ENCODE measurements around the gene DDX54.

The DDX54 gene

GRCh38 chr12:113128802-113129663 is 56.2 kb downstream of the DDX54 start:
- H3K4me2 ChIP-seq (ENCODE audit: low read length) = peak overlapping the region; percentile 55
- H4K20me1 ChIP-seq (ENCODE audit: insufficient read depth, low read length) = no peaks in the 10 kb centered on the region
- H3K27ac ChIP-seq (ENCODE audit: low read depth, low read length, poor library complexity, severe bottlenecking) = peak overlapping the region; percentile 78
- H3K27me3 ChIP-seq (ENCODE audit: insufficient read depth, low read length) = no peaks in the 10 kb centered on the region
- no peaks in the 10 kb centered on the region for H3K9me2 ChIP-seq (ENCODE audit: low read depth, low read length)
- no peak overlapping the region for H2AFZ ChIP-seq (ENCODE audit: low read length)
- H3K36me3 ChIP-seq (ENCODE audit: insufficient read depth, low read length) = peaks cover 70% of the 10 kb centered on the region
- 0 out of 2 replicates have a peak, but pooled peaks cover 3% of the 10 kb centered on the region for H3K9me3 ChIP-seq (ENCODE audit: low read length)
- TF ChIP-seq, protein P1, sequence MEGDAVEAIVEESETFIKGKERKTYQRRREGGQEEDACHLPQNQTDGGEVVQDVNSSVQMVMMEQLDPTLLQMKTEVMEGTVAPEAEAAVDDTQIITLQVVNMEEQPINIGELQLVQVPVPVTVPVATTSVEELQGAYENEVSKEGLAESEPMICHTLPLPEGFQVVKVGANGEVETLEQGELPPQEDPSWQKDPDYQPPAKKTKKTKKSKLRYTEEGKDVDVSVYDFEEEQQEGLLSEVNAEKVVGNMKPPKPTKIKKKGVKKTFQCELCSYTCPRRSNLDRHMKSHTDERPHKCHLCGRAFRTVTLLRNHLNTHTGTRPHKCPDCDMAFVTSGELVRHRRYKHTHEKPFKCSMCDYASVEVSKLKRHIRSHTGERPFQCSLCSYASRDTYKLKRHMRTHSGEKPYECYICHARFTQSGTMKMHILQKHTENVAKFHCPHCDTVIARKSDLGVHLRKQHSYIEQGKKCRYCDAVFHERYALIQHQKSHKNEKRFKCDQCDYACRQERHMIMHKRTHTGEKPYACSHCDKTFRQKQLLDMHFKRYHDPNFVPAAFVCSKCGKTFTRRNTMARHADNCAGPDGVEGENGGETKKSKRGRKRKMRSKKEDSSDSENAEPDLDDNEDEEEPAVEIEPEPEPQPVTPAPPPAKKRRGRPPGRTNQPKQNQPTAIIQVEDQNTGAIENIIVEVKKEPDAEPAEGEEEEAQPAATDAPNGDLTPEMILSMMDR (IDR thresholded peaks at IDR 0.05; ENCODE audit: low read length) = no peak
- no peak for TF ChIP-seq EZH2 (IDR thresholded peaks at IDR 0.05; ENCODE audit: borderline replicate concordance, low read length)
- no peaks in the 10 kb centered on the region for H3F3A ChIP-seq (ENCODE audit: insufficient read depth, low read length)
- peak overlapping the region; percentile 11 for H3K4me3 ChIP-seq (ENCODE audit: low read depth, low read length, poor library complexity, severe bottlenecking)
- H3K9ac ChIP-seq (ENCODE audit: low read length) = no peak overlapping the region; the same call in 1 of the 2 replicates
- peaks cover 30% of the 10 kb centered on the region for H3K79me2 ChIP-seq (ENCODE audit: insufficient read depth, low read length)
- peaks cover 62% of the 10 kb centered on the region for H3K4me1 ChIP-seq (ENCODE audit: insufficient read depth, low read length, severe bottlenecking)

GRCh38 chr12:113127791-113128199 is 57.5 kb downstream of the DDX54 start:
- no peak overlapping the region for H3K4me2 ChIP-seq (ENCODE audit: low read length)
- peaks cover 10% of the 10 kb centered on the region for H3K9me3 ChIP-seq (ENCODE audit: low read length)
- no peaks in the 10 kb centered on the region for H3F3A ChIP-seq (ENCODE audit: insufficient read depth, low read length)
- no peak overlapping the region for H3K4me3 ChIP-seq (ENCODE audit: low read depth, low read length, poor library complexity, severe bottlenecking)
- no peaks in the 10 kb centered on the region for H3K9me2 ChIP-seq (ENCODE audit: low read depth, low read length)
- peak overlapping the region; percentile 78 for H3K27ac ChIP-seq (ENCODE audit: low read depth, low read length, poor library complexity, severe bottlenecking)
- H3K79me2 ChIP-seq (ENCODE audit: insufficient read depth, low read length) = peaks cover 17% of the 10 kb centered on the region
- H3K27me3 ChIP-seq (ENCODE audit: insufficient read depth, low read length) = no peaks in the 10 kb centered on the region
- H3K9ac ChIP-seq (ENCODE audit: low read length) = no peak overlapping the region
- H4K20me1 ChIP-seq (ENCODE audit: insufficient read depth, low read length) = no peaks in the 10 kb centered on the region
- H3K4me1 ChIP-seq (ENCODE audit: insufficient read depth, low read length, severe bottlenecking) = peaks cover 50% of the 10 kb centered on the region
- peaks cover 70% of the 10 kb centered on the region for H3K36me3 ChIP-seq (ENCODE audit: insufficient read depth, low read length)
- H2AFZ ChIP-seq (ENCODE audit: low read length) = no peak overlapping the region
- no peak for TF ChIP-seq EZH2 (IDR thresholded peaks at IDR 0.05; ENCODE audit: borderline replicate concordance, low read length)
- TF ChIP-seq, protein P1 (IDR thresholded peaks at IDR 0.05; ENCODE audit: low read length) = no peak

GRCh38 chr12:113120670-113121370 is 64.5 kb downstream of the DDX54 start:
- Histone ChIP-seq H3K9me3 (ENCODE audit: low read length) (peaks cover 11% of the 10 kb centered on the region), H3K27ac (ENCODE audit: low read depth, low read length, poor library complexity, severe bottlenecking) (peak overlapping the region; percentile 84), H3K4me3 (ENCODE audit: low read depth, low read length, poor library complexity, severe bottlenecking) (no peak overlapping the region), H2AFZ (ENCODE audit: low read length) (no peak overlapping the region), H3K27me3 (ENCODE audit: insufficient read depth, low read length) (no peaks in the 10 kb centered on the region), H3K4me1 (ENCODE audit: insufficient read depth, low read length, severe bottlenecking) (peaks cover 35% of the 10 kb centered on the region), H3K9me2 (ENCODE audit: low read depth, low read length) (no peaks in the 10 kb centered on the region), H3K4me2 (ENCODE audit: low read length) (no peak overlapping the region; the same call in 1 of the 2 replicates), H3K9ac (ENCODE audit: low read length) (peak overlapping the region; percentile 1; the same call in 1 of the 2 replicates), H3K36me3 (ENCODE audit: insufficient read depth, low read length) (peaks cover 87% of the 10 kb centered on the region), H3F3A (ENCODE audit: insufficient read depth, low read length) (no peaks in the 10 kb centered on the region), H4K20me1 (ENCODE audit: insufficient read depth, low read length) (no peaks in the 10 kb centered on the region), H3K79me2 (ENCODE audit: insufficient read depth, low read length) (no peaks in the 10 kb centered on the region)
- TF ChIP-seq EZH2 (IDR thresholded peaks at IDR 0.05; ENCODE audit: borderline replicate concordance, low read length) = no peak
- TF ChIP-seq, protein P1 (IDR thresholded peaks at IDR 0.05; ENCODE audit: low read length) = 0 out of 2 replicates have a peak, but pooled peaks have one; percentile 7
